GM12875 (cell line): Measurements from ENCODE around the gene ACIN1.

Source experiments
- H3K4me3 ChIP-seq: one replicate; pipeline ENCODE4 v1.5.1; 2011; ENCODE audit warnings: low read depth, low read length, control low read depth
- CTCF ChIP-seq: IDR thresholded peaks from 2 replicates; pipeline ENCODE4 v1.5.1; 2011; ENCODE audit warnings: low read depth, mild to moderate bottlenecking, control low read depth, inconsistent platforms, low read length, moderate library complexity, borderline replicate concordance; ENCODE audit not compliant: insufficient read depth

The ACIN1 gene

GRCh38 chr14:23099212-23099861, 4.4 kb upstream of the ACIN1 start:
- no peak for TF ChIP-seq CTCF
- no peak overlapping the region for H3K4me3 ChIP-seq

- H3K4me3 ChIP-seq: no peak overlapping the region
- no peak for TF ChIP-seq CTCF
Measured at GRCh38 chr14:23097786-23098185, 2.9 kb upstream of the ACIN1 start.

- H3K4me3 ChIP-seq: peak within 1 kb of the TSS; percentile 69
- TF ChIP-seq CTCF: no peak
Measured at GRCh38 chr14:23095196-23096108, 516 bp upstream of the ACIN1 start, which contains the start of gene C14orf119. Gene C14orf119 (plus strand): TSS chr14:23095505. CDS start chr14:23097659, 2,154 bp downstream.

GRCh38 chr14:23093991-23094665, 808 bp downstream of the ACIN1 start:
- H3K4me3 ChIP-seq: peak overlapping the region; percentile 67
- no peak for TF ChIP-seq CTCF

GRCh38 chr14:23093526-23093925, 1.4 kb downstream of the ACIN1 start:
- TF ChIP-seq CTCF: no peak
- H3K4me3 ChIP-seq: no peak overlapping the region

GRCh38 chr14:23093104-23093503, 1.8 kb downstream of the ACIN1 start:
- TF ChIP-seq CTCF: no peak
- no peak overlapping the region for H3K4me3 ChIP-seq
